WERI-Rb-1 (cell line): ENCODE measurements around the gene CPNE7.
"Not testable (repeated sequence)": the region's sequence is repeated elsewhere in the genome, so short reads cannot be mapped to it uniquely, and the experiment has no call there.

ENCODE experiments used
- DNase-seq: peaks from one replicate; pipeline ENCODE4 v3.0.0-alpha.2; 2020
- H3K27ac ChIP-seq: fragments of 250-450 bp; sonication (Bioruptor Pico); 2 replicates; pipeline ENCODE4 v1.5.1; 2020; ENCODE audit warnings: mild to moderate bottlenecking, moderate library complexity
- H3K27me3 ChIP-seq: fragments of 250-450 bp; sonication (Bioruptor Pico); 2 replicates; pipeline ENCODE4 v1.5.1; 2021; ENCODE audit warnings: mild to moderate bottlenecking, low read depth, moderate library complexity; ENCODE audit not compliant: insufficient read depth, severe bottlenecking
- H3K36me3 ChIP-seq: fragments of 250-450 bp; sonication (Bioruptor Pico); 2 replicates; pipeline ENCODE4 v1.5.1; 2020; ENCODE audit warnings: mild to moderate bottlenecking, moderate library complexity
- H3K4me3 ChIP-seq: 2 replicates; pipeline ENCODE4 v1.5.1; 2011; ENCODE audit warnings: low read depth, mild to moderate bottlenecking, control low read depth, low read length
- H3K9me3 ChIP-seq: fragments of 250-450 bp; sonication (Bioruptor Pico); 2 replicates; pipeline ENCODE4 v1.5.1; 2021; ENCODE audit warnings: mild to moderate bottlenecking, moderate library complexity; ENCODE audit not compliant: severe bottlenecking
- CTCF ChIP-seq: IDR thresholded peaks from 2 replicates; pipeline ENCODE4 v1.5.1; 2011; ENCODE audit warnings: low read depth, mild to moderate bottlenecking, control low read depth, inconsistent platforms, low read length

CPNE7 gene

GRCh38 chr16:89629827-89630610 is 54.5 kb downstream of the CPNE7 start:
- Histone ChIP-seq H3K27ac (no peak overlapping the region), H3K27me3 (no peaks in the 10 kb centered on the region)
- TF ChIP-seq CTCF, result no peak

GRCh38 chr16:89633064-89633631 is 57.6 kb downstream of the CPNE7 start:
- Histone ChIP-seq H3K27ac (no peak overlapping the region), H3K36me3 (no peaks in the 10 kb centered on the region), H3K9me3 (no peaks in the 10 kb centered on the region), H3K27me3 (no peaks in the 10 kb centered on the region), H3K4me3 (no peak overlapping the region)
- no peak for DNase-seq
- TF ChIP-seq CTCF, result no peak

More at GRCh38 chr16:89629827-89630610, 54.5 kb downstream of the CPNE7 start:
- Histone ChIP-seq H3K36me3 (no peaks in the 10 kb centered on the region), H3K4me3 (no peak overlapping the region), H3K9me3 (no peaks in the 10 kb centered on the region)
- no peak for DNase-seq

- H3K36me3 ChIP-seq, DNase-seq, H3K27ac ChIP-seq, H3K27me3 ChIP-seq, H3K9me3 ChIP-seq, H3K4me3 ChIP-seq: not testable (repeated sequence)
Measured at GRCh38 chr16:89634463-89635385, 59.2 kb downstream of the CPNE7 start.

GRCh38 chr16:89636663-89637062 is 61.1 kb downstream of the CPNE7 start:
- Histone ChIP-seq H3K36me3 (no peaks in the 10 kb centered on the region), H3K9me3 (no peaks in the 10 kb centered on the region), H3K4me3 (no peak overlapping the region), H3K27ac (no peak overlapping the region), H3K27me3 (no peaks in the 10 kb centered on the region)
- no peak for TF ChIP-seq CTCF
- no peak for DNase-seq

GRCh38 chr16:89637379-89637778 is 61.8 kb downstream of the CPNE7 start:
- H3K27ac ChIP-seq, result no peak overlapping the region
- H3K4me3 ChIP-seq, result no peak overlapping the region
- H3K9me3 ChIP-seq, result no peaks in the 10 kb centered on the region
- DNase-seq, result no peak
- H3K36me3 ChIP-seq, result no peaks in the 10 kb centered on the region
- no peaks in the 10 kb centered on the region for H3K27me3 ChIP-seq
- no peak for TF ChIP-seq CTCF

- no peak for TF ChIP-seq CTCF
- Histone ChIP-seq H3K27ac (no peak overlapping the region), H3K36me3 (no peaks in the 10 kb centered on the region), H3K27me3 (no peaks in the 10 kb centered on the region), H3K4me3 (no peak overlapping the region), H3K9me3 (no peaks in the 10 kb centered on the region)
- DNase-seq, result no peak
Measured at GRCh38 chr16:89638455-89638854, 62.9 kb downstream of the CPNE7 start.
